Naive thymus-derived CD8-positive, alpha-beta T cell (primary cell): ENCODE measurements around the gene ABCD4. TPM values are rescaled to one million over a fixed set of nuclear protein-coding genes. Genes with fewer than 3 reads are reported as not detected.
A peak's percentile ranks its signal among the peaks of the same experiment; 100 is the strongest.

ENCODE experiments used
- ATAC-seq, 2 donors: fragments of 150-1000 bp; cut with Tn5 transposase in 1 of 2; sonication (Bioruptor Pico), chemical (Tn5 transposase) in 1 of 2; 1 replicate in 1 of 2; 2 replicates in 1 of 2; pipeline ENCODE4 v1.10.0; 2021; ENCODE audit warnings: mild to moderate bottlenecking in 2 of 2, moderate library complexity in 2 of 2
- POLR2A ChIA-PET: fragments of 350-600 bp; sonication (Branson Sonifier 250); formaldehyde crosslinking; loops from one replicate; lab custom pipeline; 2021; ENCODE audit warnings: antibody characterized with exemption; lab: Charles Lee
- DNase-seq, 10 donors: peaks; one replicate each; pipeline versions ENCODE4 v3.0.0 to v3.0.0-alpha.2; 2020 to 2022
- H3K27ac Mint-ChIP-seq, 10 donors: one replicate each; pipeline ENCODE4 v1.8.0; 2020 to 2022; ENCODE audit warnings: mild to moderate bottlenecking in 10 of 10, mixed read lengths in 10 of 10, moderate library complexity in 4 of 10, inconsistent platforms in 1 of 10
- H3K27me3 Mint-ChIP-seq, 5 donors: one replicate each; pipeline ENCODE4 v1.8.0; 2021 to 2022; ENCODE audit warnings: mixed read lengths in 5 of 5
- H3K36me3 Mint-ChIP-seq, 3 donors: one replicate each; pipeline ENCODE4 v1.8.0; 2020 to 2022; ENCODE audit warnings: mixed read lengths in 3 of 3, mild to moderate bottlenecking in 2 of 3, inconsistent platforms in 1 of 3
- H3K4me1 Mint-ChIP-seq, 4 donors: one replicate each; pipeline ENCODE4 v1.8.0; 2021 to 2022; ENCODE audit warnings: mixed read lengths in 4 of 4
- H3K4me3 Mint-ChIP-seq, 10 donors: one replicate each; pipeline ENCODE4 v1.8.0; 2020 to 2022; ENCODE audit warnings: mild to moderate bottlenecking in 10 of 10, mixed read lengths in 10 of 10, moderate library complexity in 6 of 10, inconsistent platforms in 1 of 10
- H3K9me3 Mint-ChIP-seq, 9 donors: one replicate each; pipeline ENCODE4 v1.8.0; 2020 to 2022; ENCODE audit warnings: mixed read lengths in 9 of 9, mild to moderate bottlenecking in 3 of 9, inconsistent platforms in 1 of 9, moderate library complexity in 1 of 9
- polyA plus RNA-seq, 3 donors: library from polyadenylated mRNA; unstranded; fragments of 300-500 nt; fragmentation: Illumina TruSeq; gene quantifications; one replicate each; pipeline ENCODE4 v1.2.3, GENCODE V29; 2021
- total RNA-seq, 8 experiments: library from RNA in 2 of 8; stranded (reverse) in 2 of 8; gene quantifications; one replicate each; pipeline ENCODE4 v1.2.3 and lab custom pipeline; 2021 to 2026

Gene ABCD4
- total and polyA plus RNA-seq, 5 experiments from 2014 or later = 20.2 to 116 (median 24.0) TPM

DNA sequence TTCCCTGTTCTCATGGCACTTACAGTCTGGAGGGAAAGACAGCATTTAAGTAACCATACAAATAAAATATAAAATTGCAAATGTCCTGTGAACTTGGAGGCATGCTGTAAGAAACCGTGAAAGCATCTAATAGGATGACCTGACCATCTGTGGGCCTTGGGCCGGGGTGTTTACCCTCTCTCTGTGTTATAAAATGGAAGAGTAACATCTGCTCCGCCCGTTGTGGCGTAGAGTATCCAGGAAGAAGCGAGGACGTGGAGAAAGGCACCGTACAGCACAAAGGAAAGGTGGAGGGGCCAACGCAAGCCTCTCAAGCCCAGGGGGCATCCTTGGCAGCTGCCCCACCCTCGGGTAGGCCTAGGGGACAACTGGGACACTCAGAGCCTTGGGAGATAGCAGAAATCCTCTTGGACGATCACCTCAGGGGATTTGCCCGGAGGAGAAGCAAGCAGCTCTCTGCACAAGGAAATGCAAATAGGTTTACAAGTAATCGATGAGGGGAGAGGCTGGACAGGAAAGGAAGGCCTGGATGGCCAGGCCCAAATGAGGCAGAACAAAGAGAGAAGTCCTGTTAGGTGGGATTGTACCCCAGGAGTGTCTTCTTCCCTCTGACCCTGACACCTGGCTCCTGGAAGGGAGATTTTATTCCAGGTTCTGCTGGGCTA lies 37.3 kb downstream of the ABCD4 start:
- Mint-ChIP-seq H3K4me1 (peaks cover 0 to 1% (median 0%) of the 10 kb centered on the region in 4 donors), H3K27ac (no peak overlapping the region), H3K27me3 (peaks cover 0 to 7% (median 4%) of the 10 kb centered on the region in 5 donors), H3K36me3 (no peaks in the 10 kb centered on the region), H3K9me3 (no peaks in the 10 kb centered on the region), H3K4me3 (no peak overlapping the region)
- no peak for DNase-seq
- no peak for ATAC-seq
- POLR2A ChIA-PET = no interaction called here

DNA sequence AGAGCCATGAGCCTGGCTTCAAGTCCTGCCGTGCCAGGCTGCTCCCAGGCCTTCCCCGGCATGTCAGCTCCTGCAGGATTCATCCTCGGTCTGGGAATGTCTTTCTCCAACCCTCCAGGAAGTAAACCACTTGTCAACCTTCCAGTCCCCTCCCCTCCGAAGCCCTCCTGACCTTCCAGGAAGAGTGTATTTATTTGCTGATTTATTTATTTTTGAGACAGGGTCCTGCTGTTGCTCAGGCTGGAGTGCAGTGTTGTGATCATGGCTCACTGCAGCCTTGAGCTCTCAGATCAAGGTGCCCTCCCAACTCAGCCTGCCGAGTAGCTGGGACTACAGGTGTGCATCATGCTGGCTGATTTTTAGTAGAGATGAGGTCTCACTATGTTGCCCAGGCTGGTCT lies 38.8 kb downstream of the ABCD4 start:
- POLR2A ChIA-PET = no interaction called here
- no peak for DNase-seq
- Mint-ChIP-seq H3K36me3 (no peaks in the 10 kb centered on the region), H3K4me1 (peaks cover 0 to 1% (median 0%) of the 10 kb centered on the region in 4 donors), H3K4me3 (no peak overlapping the region), H3K27me3 (peaks cover 0 to 7% (median 3%) of the 10 kb centered on the region in 5 donors), H3K27ac (no peak overlapping the region), H3K9me3 (no peaks in the 10 kb centered on the region)
- no peak for ATAC-seq

DNA sequence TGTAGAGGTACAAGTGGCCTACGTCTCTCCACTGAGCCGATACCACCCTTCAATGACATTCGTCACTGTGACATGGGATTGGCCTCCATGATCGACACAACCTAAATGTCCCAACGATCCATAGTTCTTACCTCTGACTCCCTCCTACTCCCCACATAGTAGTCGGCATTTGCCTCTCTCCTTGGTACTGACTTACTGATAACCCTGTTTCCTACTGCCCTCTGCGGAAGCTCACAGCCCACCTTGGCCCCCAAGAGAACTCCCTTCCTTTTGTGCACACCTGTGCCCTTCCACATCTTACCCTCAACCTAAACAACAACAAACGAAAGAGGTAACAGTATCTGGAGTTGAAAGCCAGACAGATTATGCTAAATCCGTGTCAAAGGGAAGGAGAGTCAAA lies 39.6 kb downstream of the ABCD4 start:
- ATAC-seq = no peak
- Mint-ChIP-seq H3K36me3 (no peaks in the 10 kb centered on the region), H3K4me1 (peaks cover 0 to 1% (median 0%) of the 10 kb centered on the region in 4 donors), H3K27me3 (peaks cover 0 to 7% (median 3%) of the 10 kb centered on the region in 5 donors), H3K27ac (no peak overlapping the region), H3K9me3 (no peaks in the 10 kb centered on the region), H3K4me3 (no peak overlapping the region)
- no peak for DNase-seq
- POLR2A ChIA-PET = no interaction called here

DNA sequence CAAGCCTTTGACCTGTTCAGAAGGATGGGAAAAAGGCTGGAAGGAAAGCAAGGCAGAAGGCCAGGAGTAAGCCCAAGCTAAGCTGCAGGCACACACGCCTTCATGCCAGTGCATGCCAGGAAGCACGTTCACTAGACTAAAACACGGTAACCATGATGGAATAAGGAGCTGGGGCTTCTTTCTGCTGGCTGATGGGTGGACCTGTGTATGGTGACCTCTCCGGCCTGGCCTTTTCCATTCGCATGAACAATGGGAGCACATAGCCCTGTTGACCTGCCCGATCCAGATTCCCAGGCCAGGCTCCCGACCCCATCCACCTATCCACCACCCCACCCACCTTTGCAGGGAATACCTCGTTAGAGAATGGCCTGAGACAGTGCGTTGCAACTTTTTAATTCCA lies 40.7 kb downstream of the ABCD4 start:
- H3K36me3 Mint-ChIP-seq = no peaks in the 10 kb centered on the region
- H3K4me3 Mint-ChIP-seq = no peak overlapping the region
- DNase-seq (no peak), ATAC-seq (no peak)
- peaks cover 0 to 2% (median 2%) of the 10 kb centered on the region in 4 donors for H3K4me1 Mint-ChIP-seq
- no peaks in the 10 kb centered on the region for H3K9me3 Mint-ChIP-seq
- no peak overlapping the region for H3K27ac Mint-ChIP-seq
- POLR2A ChIA-PET = no interaction called here
- H3K27me3 Mint-ChIP-seq = peaks cover 0 to 7% (median 3%) of the 10 kb centered on the region in 5 donors

DNA sequence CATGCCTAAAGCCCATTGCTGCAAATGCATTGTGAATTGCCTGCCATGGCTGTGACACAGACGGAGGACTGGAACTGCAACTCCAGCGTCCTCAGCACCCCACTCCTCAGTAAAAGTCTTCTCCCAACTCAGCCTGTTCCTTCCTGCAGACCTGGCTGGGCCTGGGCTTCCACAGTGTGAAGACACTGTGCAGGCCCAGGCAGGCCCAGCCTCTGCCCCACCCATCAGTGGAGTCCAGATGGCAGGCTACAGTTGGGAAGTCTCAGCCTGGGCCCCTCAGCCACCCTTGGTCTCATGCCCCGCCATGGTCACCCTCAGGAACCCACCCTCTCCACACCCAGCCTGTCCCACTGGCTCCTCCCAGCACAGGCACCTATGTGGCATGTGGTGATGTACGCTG lies 41.4 kb downstream of the ABCD4 start:
- H3K36me3 Mint-ChIP-seq = no peaks in the 10 kb centered on the region
- H3K4me3 Mint-ChIP-seq = peak overlapping the region in 1 of 10 donors; percentile 3
- ATAC-seq (no peak), DNase-seq (no peak)
- no peaks in the 10 kb centered on the region for H3K9me3 Mint-ChIP-seq
- H3K4me1 Mint-ChIP-seq = peaks cover 0 to 8% (median 6%) of the 10 kb centered on the region in 4 donors
- peaks cover 0 to 7% (median 3%) of the 10 kb centered on the region in 5 donors for H3K27me3 Mint-ChIP-seq
- H3K27ac Mint-ChIP-seq = peak overlapping the region in 1 of 10 donors; percentile 24
- POLR2A ChIA-PET = no interaction called here

DNA sequence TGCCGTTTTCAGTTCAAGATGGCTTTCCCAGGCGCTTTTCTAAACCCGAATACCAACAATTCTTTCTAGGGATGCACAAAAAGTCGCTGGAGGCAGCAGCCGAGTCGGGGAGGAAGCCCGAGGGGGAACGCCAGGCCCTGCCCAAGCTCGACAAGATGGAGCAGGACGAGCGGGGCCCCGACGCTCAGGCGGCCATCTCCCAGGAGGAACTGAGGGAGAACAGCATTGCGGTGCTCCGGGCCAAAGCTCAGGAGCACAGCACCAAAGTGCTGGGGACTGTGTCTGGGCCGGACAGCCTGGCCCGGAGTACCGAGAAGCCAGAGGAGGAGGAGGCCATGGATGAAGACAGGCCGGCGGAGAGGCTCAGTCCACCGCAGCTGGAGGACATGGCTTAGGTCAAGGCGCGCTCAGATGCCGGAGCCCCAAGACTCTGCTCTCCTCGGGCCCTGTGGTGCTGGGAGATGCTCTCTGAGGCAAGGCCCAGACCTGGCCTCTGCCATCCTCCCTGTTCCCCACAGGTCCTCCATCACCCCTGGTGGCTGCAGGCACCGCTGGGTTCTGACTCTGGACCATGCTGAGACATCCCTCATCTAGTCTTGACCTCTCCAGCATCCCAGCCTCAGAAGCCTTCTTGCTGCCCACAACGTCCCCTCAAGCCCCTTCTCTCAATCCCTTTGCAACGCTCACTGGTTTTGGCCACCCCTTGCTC lies 42.1 kb downstream of the ABCD4 start:
- Mint-ChIP-seq H3K27ac (peak overlapping the region in 1 of 10 donors; percentile 24), H3K27me3 (peaks cover 0 to 7% (median 3%) of the 10 kb centered on the region in 5 donors), H3K4me1 (peaks cover 0 to 8% (median 6%) of the 10 kb centered on the region in 4 donors), H3K9me3 (no peaks in the 10 kb centered on the region), H3K4me3 (peak overlapping the region in 1 of 10 donors; percentile 3), H3K36me3 (no peaks in the 10 kb centered on the region)
- POLR2A ChIA-PET = no interaction called here
- DNase-seq = no peak
- ATAC-seq = no peak

DNA sequence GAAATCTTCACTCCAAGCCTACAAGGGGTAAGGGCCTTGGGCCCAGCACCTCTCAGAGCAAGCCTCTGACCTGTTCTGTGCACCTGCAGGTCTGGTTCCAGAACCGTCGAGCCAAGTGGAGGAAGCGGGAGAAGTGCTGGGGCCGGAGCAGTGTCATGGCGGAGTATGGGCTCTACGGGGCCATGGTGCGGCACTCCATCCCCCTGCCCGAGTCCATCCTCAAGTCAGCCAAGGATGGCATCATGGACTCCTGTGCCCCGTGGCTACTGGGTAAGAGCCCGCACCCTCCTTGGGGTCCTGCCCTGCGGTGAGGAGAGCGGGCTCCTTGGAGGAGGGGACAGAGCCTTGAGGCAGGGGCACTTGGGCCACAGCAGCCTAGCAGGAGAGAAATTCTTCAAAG lies 43.2 kb downstream of the ABCD4 start:
- peaks cover 0 to 8% (median 6%) of the 10 kb centered on the region in 4 donors for H3K4me1 Mint-ChIP-seq
- DNase-seq (no peak), ATAC-seq (no peak)
- H3K9me3 Mint-ChIP-seq = no peaks in the 10 kb centered on the region
- H3K4me3 Mint-ChIP-seq = peak overlapping the region in 8 of 10 donors; percentile 54 to 83 (median 75)
- peaks cover 0 to 4% (median 0%) of the 10 kb centered on the region in 5 donors for H3K27me3 Mint-ChIP-seq
- H3K36me3 Mint-ChIP-seq = no peaks in the 10 kb centered on the region
- POLR2A ChIA-PET = no interaction called here
- no peak overlapping the region for H3K27ac Mint-ChIP-seq

DNA sequence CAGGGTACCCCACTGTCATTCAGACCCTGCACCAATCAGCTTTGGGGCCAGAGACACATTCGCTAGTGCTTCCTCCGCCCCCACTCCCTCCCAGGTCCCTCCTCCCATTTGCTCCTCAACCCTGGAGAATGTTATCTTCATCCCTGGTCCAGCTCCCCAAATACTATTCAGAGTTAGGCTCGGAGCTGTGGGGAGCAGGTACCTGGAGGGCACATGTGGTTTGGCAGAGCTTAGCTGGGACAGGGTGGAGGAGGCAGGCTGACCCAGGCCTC lies 44.0 kb downstream of the ABCD4 start:
- H3K36me3 Mint-ChIP-seq = no peaks in the 10 kb centered on the region
- POLR2A ChIA-PET = no interaction called here
- no peak for ATAC-seq
- no peaks in the 10 kb centered on the region for H3K9me3 Mint-ChIP-seq
- peak overlapping the region in 8 of 10 donors; percentile 15 to 86 (median 62) for H3K4me3 Mint-ChIP-seq
- peaks cover 0 to 4% (median 3%) of the 10 kb centered on the region in 5 donors for H3K27me3 Mint-ChIP-seq
- no peak for DNase-seq
- peaks cover 0 to 8% (median 6%) of the 10 kb centered on the region in 4 donors for H3K4me1 Mint-ChIP-seq
- H3K27ac Mint-ChIP-seq = no peak overlapping the region

DNA sequence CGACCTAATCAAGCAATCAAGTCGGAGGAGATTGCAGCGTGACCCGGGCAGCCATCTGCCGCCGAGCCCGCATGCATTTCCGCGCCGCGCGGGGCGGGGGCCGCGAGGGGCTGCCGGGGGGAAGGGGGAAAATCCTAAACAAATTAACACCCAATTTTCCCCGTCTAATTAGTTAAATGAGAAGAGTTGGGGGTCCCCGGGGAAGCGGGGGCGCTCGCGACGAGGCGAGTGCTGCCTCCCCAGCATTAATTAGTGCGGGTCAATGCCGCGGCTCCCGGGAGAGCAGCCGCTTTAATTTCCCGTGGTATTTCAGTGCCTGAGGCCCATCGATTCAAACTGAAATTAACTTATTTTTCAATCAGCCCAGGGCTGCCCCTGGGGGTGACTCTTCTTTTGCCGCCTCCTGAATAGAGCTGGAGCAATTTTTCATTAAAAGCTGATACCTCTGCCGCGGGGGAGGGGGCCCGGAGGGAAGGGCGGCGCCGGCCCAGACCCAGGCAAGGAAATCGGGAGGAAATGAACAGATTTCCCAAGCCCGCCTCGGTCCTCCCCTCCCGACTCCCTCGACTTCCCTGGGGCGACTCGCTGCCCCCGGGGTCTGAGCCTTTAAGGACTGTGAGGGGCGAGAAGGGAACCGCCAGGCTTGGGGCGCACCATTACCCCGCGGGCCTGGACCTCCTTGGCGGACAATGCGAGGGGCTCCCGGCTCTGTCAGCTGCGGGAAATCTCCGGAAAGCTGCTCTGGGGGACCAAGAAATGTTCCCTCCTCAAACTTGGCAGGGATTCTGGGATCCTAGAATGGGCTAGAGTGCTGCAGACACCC lies 44.6 kb downstream of the ABCD4 start:
- H3K9me3 Mint-ChIP-seq = no peaks in the 10 kb centered on the region
- POLR2A ChIA-PET = no interaction called here
- H3K4me3 Mint-ChIP-seq = peak overlapping the region; percentile 77 to 89 (median 86)
- H3K27ac Mint-ChIP-seq = peak overlapping the region in 2 of 10 donors; percentile 14 to 43
- H3K27me3 Mint-ChIP-seq = peaks cover 0 to 4% (median under 1%) of the 10 kb centered on the region in 5 donors
- no peaks in the 10 kb centered on the region for H3K36me3 Mint-ChIP-seq
- peak; percentile 41 to 43 for ATAC-seq
- peaks cover 0 to 8% (median 6%) of the 10 kb centered on the region in 4 donors for H3K4me1 Mint-ChIP-seq
- DNase-seq = no peak

DNA sequence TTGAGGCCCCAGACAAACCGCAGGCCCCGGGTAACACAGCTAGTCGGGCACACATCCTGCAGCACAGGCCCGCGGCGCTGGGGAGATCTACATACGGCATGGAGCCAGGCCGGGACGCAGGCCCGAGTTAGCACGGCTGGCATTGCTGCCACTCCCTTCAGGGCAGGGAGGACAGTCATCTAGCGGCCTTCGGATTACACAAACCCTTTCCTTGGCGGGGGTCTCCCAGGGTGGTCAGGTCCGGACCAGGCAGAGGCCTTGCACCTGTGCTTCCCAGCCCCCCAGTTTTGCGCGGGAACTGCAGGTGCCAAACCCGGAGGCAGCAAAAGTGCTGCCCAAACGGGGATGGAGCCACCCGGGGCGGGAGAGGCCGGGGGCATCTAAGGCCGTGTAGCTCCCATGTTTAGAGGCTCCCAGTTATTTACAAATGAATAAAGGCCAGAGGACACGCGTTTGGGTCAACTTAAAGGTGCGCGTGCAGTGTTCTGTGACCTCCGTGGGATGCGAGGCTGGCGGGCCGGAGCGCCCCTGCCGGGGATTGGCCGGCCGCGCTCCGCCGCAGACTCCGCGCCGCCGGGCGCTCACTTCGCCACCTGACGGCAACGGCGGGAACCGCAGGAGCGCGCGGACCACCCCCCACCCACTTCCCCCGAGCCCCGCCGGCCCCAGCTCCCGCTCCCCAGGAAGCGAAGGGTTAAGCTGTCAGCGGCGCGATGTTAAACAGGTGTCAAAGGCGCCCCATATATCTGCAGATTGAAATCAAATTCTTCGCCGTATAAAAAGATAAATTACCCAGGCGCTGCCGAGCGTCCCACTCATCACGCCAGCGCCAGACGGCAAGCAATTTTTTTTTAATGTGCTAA lies 45.4 kb downstream of the ABCD4 start:
- Mint-ChIP-seq H3K27me3 (peaks cover 0 to 4% (median 0%) of the 10 kb centered on the region in 5 donors), H3K27ac (peak overlapping the region in 3 of 10 donors; percentile 34 to 79 (median 77)), H3K4me3 (peak overlapping the region; percentile 77 to 89 (median 86)), H3K9me3 (no peaks in the 10 kb centered on the region), H3K36me3 (no peaks in the 10 kb centered on the region), H3K4me1 (peaks cover 0 to 9% (median 6%) of the 10 kb centered on the region in 4 donors)
- POLR2A ChIA-PET = no interaction called here
- DNase-seq (peak in 9 of 10 donors; percentile 25 to 73 (median 60)), ATAC-seq (peak; percentile 92 to 93)

DNA sequence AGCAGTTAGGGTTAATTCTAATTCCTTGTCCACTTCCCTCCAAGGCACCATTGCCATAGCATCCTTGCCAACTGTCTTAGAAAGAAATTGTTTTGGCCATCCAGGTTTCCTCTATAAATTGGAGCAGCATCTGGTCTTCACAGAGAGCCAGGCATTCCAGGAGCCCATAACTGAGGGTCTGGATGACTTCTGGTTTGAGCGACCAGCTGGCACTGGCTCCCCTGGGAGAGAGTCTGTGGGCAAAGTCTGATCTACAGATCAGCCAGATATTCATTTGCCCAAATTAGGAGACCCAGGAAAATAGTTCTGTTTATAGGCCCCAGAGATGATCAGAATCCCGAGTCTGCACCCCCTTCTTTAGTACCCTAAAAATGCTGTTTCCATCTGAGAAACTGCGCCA lies 47.5 kb downstream of the ABCD4 start:
- Mint-ChIP-seq H3K27me3 (peaks cover 6 to 17% (median 11%) of the 10 kb centered on the region in 5 donors), H3K4me3 (peak overlapping the region in 1 of 10 donors; percentile 65), H3K36me3 (no peaks in the 10 kb centered on the region), H3K27ac (no peak overlapping the region), H3K4me1 (peaks cover 6 to 15% (median 13%) of the 10 kb centered on the region in 4 donors), H3K9me3 (no peaks in the 10 kb centered on the region)
- ATAC-seq (no peak), DNase-seq (no peak)
- POLR2A ChIA-PET = no interaction called here
